GM19328 (cell line): Measurements from ENCODE around the gene NDUFC2.
"Not testable (repeated sequence)": the region's sequence is repeated elsewhere in the genome, so short reads cannot be mapped to it uniquely, and the experiment has no call there.

Experiments used
- ATAC-seq: cut with Tn5 transposase; IDR thresholded peaks from one replicate; pipeline ENCODE4 v1.9.1; 2021; ENCODE audit warnings: mild to moderate bottlenecking, moderate library complexity; ENCODE audit not compliant: unreplicated experiment

NDUFC2 gene

GRCh38 chr11:78032090-78032489 lies 47.6 kb downstream of the NDUFC2 start:
- no peak for ATAC-seq

GRCh38 chr11:78031629-78032028 lies 48.0 kb downstream of the NDUFC2 start:
- ATAC-seq = no peak

GRCh38 chr11:78030429-78031325 lies 49.0 kb downstream of the NDUFC2 start:
- no peak for ATAC-seq

- ATAC-seq = not testable (repeated sequence)
These were observed 51.2 kb downstream of the NDUFC2 start for GRCh38 chr11:78028423-78028822.

GRCh38 chr11:78027759-78028158 lies 51.9 kb downstream of the NDUFC2 start:
- ATAC-seq = no peak

- no peak for ATAC-seq
These were observed 54.3 kb downstream of the NDUFC2 start for GRCh38 chr11:78025378-78025777.

GRCh38 chr11:78023426-78023825 lies 56.2 kb downstream of the NDUFC2 start:
- no peak for ATAC-seq

- ATAC-seq = no peak
These were observed 57.0 kb downstream of the NDUFC2 start, which contains the start of gene KCTD14 for GRCh38 chr11:78022397-78023396. TSS of gene KCTD14 (minus strand) at chr11:78023276. CDS start at chr11:78023249, 27 bp downstream.

GRCh38 chr11:78021611-78022010 lies 58.1 kb downstream of the NDUFC2 start:
- ATAC-seq = no peak

GRCh38 chr11:78020246-78020645 lies 59.4 kb downstream of the NDUFC2 start:
- ATAC-seq = no peak

- no peak for ATAC-seq
These were observed 59.9 kb downstream of the NDUFC2 start for GRCh38 chr11:78019808-78020207.
